ENCODE data around the gene MTREX. TPM values are rescaled to one million over a fixed set of nuclear protein-coding genes. Genes with fewer than 3 reads are reported as not detected.

Gene MTREX
- total and polyA plus RNA-seq, 10 of the 15 experiments (the other 5 are each of a cell fraction or from before 2014, with no cell fraction given), result 20.1 to 102 (median 49.0) TPM

- no peak for TF ChIP-seq BCLAF1 (IDR thresholded peaks at IDR 0.05)
- TF ChIP-seq RAD21 (IDR thresholded peaks at IDR 0.05; ENCODE audit: insufficient read depth, low read depth, low read length), result no peak
- peak; percentile 27 for TF ChIP-seq E4F1 (IDR thresholded peaks at IDR 0.05; ENCODE audit: borderline replicate concordance, partially characterized antibody)
- peak; percentile 91 for TF ChIP-seq LARP7 (IDR thresholded peaks at IDR 0.05)
- TF ChIP-seq, protein P1, sequence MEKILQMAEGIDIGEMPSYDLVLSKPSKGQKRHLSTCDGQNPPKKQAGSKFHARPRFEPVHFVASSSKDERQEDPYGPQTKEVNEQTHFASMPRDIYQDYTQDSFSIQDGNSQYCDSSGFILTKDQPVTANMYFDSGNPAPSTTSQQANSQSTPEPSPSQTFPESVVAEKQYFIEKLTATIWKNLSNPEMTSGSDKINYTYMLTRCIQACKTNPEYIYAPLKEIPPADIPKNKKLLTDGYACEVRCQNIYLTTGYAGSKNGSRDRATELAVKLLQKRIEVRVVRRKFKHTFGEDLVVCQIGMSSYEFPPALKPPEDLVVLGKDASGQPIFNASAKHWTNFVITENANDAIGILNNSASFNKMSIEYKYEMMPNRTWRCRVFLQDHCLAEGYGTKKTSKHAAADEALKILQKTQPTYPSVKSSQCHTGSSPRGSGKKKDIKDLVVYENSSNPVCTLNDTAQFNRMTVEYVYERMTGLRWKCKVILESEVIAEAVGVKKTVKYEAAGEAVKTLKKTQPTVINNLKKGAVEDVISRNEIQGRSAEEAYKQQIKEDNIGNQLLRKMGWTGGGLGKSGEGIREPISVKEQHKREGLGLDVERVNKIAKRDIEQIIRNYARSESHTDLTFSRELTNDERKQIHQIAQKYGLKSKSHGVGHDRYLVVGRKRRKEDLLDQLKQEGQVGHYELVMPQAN (conservative IDR thresholded peaks at IDR 0.05), result peak; percentile 56
- TF ChIP-seq NBN (IDR thresholded peaks at IDR 0.05), result peak; percentile 92; the same call in 1 of the 2 replicates
- TF ChIP-seq POLR2A (IDR thresholded peaks at IDR 0.05; ENCODE audit: low read depth, low read length), result peak; percentile 98
- peak; percentile 74 for TF ChIP-seq SMAD5 (IDR thresholded peaks at IDR 0.05; ENCODE audit: low read depth)
- TF ChIP-seq, protein P2, sequence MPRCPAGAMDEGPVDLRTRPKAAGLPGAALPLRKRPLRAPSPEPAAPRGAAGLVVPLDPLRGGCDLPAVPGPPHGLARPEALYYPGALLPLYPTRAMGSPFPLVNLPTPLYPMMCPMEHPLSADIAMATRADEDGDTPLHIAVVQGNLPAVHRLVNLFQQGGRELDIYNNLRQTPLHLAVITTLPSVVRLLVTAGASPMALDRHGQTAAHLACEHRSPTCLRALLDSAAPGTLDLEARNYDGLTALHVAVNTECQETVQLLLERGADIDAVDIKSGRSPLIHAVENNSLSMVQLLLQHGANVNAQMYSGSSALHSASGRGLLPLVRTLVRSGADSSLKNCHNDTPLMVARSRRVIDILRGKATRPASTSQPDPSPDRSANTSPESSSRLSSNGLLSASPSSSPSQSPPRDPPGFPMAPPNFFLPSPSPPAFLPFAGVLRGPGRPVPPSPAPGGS (IDR thresholded peaks at IDR 0.05; ENCODE audit: borderline replicate concordance, insufficient read depth, low read depth, low read length, poor library complexity, severe bottlenecking), result no peak
- peak; percentile 87 for TF ChIP-seq POU2F2 (IDR thresholded peaks at IDR 0.05; ENCODE audit: borderline replicate concordance, low read depth, low read length)
- TF ChIP-seq TARDBP (IDR thresholded peaks at IDR 0.05; ENCODE audit: borderline replicate concordance), result no peak
- TF ChIP-seq RAD51 (IDR thresholded peaks at IDR 0.05), result peak; percentile 20; the same call in 1 of the 2 replicates
- no peak; the same call in 1 of the 2 replicates for TF ChIP-seq DPF2 (IDR thresholded peaks at IDR 0.05)
- peak; percentile 47; the same call in 1 of the 2 replicates for TF ChIP-seq ASH2L (IDR thresholded peaks at IDR 0.05; ENCODE audit: borderline replicate concordance, low read depth)
- TF ChIP-seq ATF7 (IDR thresholded peaks at IDR 0.05; ENCODE audit: low read depth), result peak; percentile 95
- TF ChIP-seq SPI1 (IDR thresholded peaks at IDR 0.05; ENCODE audit: borderline replicate concordance, insufficient read depth, low read depth, low read length), result no peak
- TF ChIP-seq RELA (IDR thresholded peaks at IDR 0.05; ENCODE audit: borderline replicate concordance, partially characterized antibody), result peak; percentile 69
- 0 out of 2 replicates have a peak, but pooled peaks have one; percentile 31 for TF ChIP-seq ZNF384 (IDR thresholded peaks at IDR 0.05; ENCODE audit: borderline replicate concordance, low read depth, low read length)
- TF ChIP-seq MTA2 (IDR thresholded peaks at IDR 0.05; ENCODE audit: low read depth), result 0 out of 2 replicates have a peak, but pooled peaks have one; percentile 0
- 0 out of 2 replicates have a peak, but pooled peaks have one; percentile 57 for TF ChIP-seq PAX5 (IDR thresholded peaks at IDR 0.05; ENCODE audit: borderline replicate concordance, low read depth, low read length)
- TF ChIP-seq ZNF24 (IDR thresholded peaks at IDR 0.05), result no peak
- TF ChIP-seq IKZF2 (IDR thresholded peaks at IDR 0.05), result peak in 1 of 2 experiments; percentile 10; a peak in 1 of 4 replicates
These were observed at the start of gene MTREX, which contains the start of gene DHX29 (continued) for GRCh38 chr5:55307383-55308253.
